Embryonic facial prominence (tissue), 1 donor: ENCODE results near the gene WNT3.
"Not testable (repeated sequence)": the region's sequence is repeated elsewhere in the genome, so short reads cannot be mapped to it uniquely, and the experiment has no call there.

Experiments
- DNase-seq: peaks from one replicate; pipeline ENCODE4 v3.0.0-alpha.2; 2016; ENCODE audit errors: extremely low spot score

WNT3 gene

DNA sequence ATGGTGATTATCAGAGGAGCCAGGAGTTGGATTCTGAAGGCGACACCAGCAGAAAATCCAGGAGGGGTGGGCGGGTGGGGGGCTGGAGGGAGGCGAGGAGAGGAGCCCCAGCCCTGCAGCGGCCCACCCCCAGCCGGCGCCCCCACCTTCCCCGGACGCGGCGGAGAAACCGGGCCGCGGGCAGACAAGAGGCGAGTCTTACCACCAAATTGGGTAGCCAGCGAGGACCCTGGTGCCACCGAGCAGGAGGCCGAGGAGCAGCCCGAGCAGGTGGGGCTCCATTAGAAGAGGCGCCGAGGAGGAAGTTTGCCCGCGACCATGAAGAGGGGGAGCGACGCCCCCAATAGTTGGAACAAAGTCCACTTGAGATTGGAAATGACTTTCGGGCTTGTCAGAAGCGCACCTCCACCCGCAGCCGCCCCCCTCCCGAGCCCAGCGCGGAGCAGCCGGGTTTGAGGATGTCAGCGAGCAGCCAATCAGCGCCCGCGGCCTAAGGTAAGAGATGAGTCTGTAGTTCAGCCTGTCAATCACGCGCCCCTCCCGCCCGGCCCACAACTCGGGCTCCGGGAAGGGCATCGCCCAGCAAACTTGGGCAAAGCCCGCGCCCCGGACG is at the start of gene WNT3:
Gene WNT3, minus strand, starts transcription at position 377 of the 613 bp plus-strand sequence. Its CDS starts 95 bp downstream, at position 282.
- no peak for DNase-seq

DNA sequence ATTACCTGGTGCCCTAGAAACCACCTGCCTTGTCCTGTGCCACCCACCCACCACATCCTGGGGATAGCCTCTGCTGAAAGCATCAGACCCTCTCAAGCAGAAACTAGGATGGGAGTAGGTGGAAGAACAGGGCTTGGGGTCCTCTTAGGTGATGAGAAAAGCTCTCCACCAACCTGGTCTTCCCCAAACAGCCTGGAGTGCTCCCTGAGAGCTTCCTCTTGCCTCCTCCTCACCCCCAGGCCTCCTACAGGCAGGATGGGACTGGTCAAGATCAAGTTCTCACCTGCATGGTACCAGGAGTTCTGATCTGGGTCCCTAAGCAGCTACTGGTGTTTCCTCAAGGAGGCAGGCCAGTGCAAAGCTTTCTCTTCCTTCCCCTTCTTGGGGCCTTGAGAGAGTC is 48.3 kb upstream of the WNT3 start:
- DNase-seq = no peak

DNA sequence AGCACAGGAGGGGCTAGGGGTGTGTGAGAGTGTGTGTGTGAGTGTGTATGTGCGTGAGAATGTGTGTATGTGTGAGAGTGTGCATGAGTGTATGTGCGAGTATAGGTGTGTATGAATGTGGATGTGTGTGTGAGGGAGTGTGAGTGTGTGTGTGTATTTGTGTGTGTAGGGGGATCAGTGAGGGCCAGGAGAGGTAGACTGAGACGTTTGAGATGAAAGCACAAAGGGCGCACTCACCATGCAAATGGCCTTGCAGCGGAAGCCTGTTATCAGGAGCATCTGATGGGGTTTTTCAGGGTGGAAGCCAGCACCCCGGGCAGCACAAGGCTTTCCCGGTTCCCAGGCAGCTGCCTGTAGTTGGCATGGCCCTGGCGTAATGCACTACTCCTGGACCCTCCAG is 47.8 kb upstream of the WNT3 start:
- no peak for DNase-seq

DNA sequence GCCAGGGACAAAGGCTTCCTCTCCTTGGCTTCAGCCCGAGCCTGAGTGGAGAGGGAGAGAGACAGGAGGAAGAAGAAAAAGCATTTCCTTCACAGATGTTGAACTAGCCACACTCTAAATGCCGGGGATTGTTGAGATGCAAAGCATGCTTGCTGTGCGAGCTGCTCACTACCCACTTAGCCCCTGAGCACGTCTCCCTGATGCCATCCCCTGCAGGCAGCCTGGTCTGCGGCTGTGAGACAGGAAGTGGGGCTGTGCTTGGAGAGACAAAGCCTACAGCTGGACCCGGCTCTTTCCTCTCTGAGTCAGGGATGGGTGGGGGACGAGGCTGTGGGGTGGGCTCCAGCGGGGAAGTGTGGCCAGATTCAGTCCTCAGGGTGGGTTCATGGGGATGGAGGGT is 46.6 kb upstream of the WNT3 start:
- DNase-seq = no peak

- no peak for DNase-seq
Observed at GRCh38 chr17:46863383-46864121, 45.1 kb upstream of the WNT3 start.

GRCh38 chr17:46862949-46863348 is 44.5 kb upstream of the WNT3 start:
- no peak for DNase-seq

- DNase-seq = no peak
Observed at GRCh38 chr17:46859996-46860395, 41.5 kb upstream of the WNT3 start.

DNA sequence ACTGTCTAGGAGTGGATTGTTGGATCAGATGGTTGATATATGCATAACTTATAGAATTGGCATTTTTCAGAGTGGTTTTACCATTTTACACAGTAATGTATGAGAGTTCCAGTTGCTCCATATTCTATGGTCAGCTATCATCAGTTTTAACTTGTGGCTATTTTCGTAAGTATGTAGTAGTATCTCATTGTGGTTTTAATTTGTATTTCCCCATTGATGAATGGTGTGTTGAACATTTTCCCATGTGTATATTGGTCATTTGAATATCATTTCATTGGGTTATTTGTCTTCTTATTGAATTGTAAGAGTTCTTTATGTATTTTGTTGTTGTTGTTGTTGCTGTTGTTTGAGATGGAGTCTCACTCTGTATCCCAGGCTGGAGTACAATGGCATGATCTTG is 39.1 kb upstream of the WNT3 start:
- DNase-seq = no peak

DNA sequence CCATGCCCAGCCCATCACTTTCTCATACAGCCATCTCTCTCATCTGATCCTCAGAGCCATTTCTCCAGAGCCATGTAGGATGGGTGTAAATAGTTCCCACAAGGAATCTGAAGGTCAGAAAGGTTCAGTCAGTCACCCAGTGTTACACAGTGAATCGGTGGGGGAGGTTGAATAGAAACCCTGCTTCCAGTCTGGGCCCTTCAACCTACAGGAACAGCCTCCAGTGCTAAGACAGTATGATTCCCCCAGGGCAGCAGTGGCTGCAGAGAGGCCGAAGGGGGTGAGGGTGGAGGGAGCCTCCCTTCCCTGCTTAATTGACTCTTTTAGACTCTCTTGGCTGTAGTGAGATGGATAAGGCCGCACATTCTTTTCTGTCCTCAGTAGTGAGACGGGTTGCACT is 36.5 kb upstream of the WNT3 start:
- no peak for DNase-seq

GRCh38 chr17:46854515-46854914 is 36.0 kb upstream of the WNT3 start:
- no peak for DNase-seq

DNA sequence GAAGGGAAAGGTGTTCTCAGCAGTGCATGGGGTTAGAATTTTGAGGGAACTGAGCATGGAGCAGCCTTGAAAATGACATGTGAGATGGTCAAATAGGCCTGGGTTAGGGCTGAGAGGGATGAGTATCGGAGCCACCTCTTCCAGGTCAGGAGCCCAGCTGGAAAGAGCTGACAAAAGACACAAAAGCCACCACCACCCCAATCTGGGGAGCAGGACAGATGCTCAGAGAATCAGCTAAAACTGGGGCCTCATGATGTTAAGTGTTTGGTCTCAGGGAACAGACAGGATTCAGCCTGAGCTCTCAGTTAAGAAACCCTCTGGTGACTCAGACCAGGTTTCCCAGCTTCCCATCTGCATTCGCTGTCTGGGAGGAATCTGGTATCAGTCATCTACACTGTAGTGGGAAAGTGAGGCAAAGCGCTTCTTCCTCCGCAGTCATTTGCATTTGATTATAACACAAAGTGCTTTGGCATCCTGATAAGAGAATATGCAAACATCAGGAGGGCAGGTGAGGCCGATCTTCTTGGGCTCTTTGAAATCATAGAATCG is 35.5 kb upstream of the WNT3 start:
- no peak for DNase-seq

DNA sequence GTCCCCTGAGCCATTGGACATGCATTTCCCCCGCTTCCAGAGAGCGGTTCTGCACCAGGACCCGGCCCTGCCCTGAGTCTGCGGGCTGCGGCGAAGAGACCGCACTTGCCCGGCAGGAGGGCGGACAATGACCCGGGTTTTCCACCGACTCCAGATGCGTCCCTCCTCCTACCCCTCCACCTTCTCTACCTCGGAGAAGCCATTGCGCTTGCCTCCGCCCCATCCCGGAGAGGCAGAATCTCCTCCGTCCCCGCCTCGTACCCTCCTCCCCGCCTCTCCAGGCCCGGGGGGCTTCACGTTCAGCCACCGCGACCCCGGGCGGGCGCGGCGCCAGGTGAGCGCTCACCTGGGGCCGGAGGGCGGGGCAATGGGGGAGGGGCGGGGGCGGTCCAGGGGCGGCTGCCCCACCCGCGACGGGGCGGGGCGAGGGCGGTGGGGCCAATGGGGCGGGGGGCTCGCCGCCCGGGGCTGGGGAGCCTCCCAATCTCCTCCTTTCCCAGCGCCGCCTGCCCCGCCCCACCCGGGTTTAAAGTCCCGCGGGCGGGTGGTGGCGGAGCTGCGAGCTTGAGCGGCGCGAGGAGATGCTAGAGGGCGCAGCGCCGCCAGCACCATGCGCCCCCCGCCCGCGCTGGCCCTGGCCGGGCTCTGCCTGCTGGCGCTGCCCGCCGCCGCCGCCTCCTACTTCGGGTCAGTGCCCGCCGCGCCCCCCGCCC is 32.7 kb upstream of the WNT3 start, which contains the start of gene WNT9B:
Gene WNT9B, plus strand, starts transcription at position 555 of the 713 bp plus-strand sequence. Its CDS starts 56 bp downstream, at position 611.
- no peak for DNase-seq

DNA sequence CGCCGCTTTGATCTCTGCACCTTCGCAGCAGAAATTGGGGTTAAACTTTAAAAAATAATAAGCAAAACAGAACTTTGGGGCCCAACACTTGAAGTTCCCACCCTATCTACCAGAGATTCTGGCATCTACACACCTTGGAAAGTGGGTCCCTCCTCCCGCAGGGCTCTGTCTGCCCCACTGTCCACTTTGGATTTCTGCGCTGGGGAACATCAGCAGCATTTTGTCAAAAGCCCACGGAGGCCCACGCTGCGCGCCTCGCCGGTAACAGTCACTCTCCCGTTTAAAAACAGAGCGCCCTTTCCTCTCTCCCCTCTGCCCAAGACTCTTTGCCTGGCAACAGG is 32.2 kb upstream of the WNT3 start:
- DNase-seq = no peak

- DNase-seq = no peak
Observed at GRCh38 chr17:46848534-46848933, 30.0 kb upstream of the WNT3 start.

GRCh38 chr17:46847204-46848191 is 29.0 kb upstream of the WNT3 start:
- no peak for DNase-seq

DNA sequence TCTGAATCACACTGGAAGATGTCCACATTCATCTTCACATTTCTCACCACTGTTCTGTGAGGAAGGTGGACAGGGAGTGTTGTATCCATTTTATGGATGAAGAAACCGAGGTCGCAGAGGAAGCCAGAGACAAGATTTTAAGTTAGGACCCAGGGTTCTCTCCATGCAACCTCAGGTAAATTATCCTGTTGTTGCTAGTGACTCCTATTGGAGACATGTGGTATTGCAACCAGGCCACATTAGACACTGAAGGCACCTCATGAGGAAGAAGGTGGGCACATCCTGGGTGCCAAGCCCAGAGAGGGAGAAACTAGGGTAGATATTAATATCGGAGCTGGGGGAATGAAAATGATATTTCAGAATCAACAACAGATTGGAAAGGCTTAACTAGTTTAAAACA is 24.3 kb upstream of the WNT3 start:
- no peak for DNase-seq

DNA sequence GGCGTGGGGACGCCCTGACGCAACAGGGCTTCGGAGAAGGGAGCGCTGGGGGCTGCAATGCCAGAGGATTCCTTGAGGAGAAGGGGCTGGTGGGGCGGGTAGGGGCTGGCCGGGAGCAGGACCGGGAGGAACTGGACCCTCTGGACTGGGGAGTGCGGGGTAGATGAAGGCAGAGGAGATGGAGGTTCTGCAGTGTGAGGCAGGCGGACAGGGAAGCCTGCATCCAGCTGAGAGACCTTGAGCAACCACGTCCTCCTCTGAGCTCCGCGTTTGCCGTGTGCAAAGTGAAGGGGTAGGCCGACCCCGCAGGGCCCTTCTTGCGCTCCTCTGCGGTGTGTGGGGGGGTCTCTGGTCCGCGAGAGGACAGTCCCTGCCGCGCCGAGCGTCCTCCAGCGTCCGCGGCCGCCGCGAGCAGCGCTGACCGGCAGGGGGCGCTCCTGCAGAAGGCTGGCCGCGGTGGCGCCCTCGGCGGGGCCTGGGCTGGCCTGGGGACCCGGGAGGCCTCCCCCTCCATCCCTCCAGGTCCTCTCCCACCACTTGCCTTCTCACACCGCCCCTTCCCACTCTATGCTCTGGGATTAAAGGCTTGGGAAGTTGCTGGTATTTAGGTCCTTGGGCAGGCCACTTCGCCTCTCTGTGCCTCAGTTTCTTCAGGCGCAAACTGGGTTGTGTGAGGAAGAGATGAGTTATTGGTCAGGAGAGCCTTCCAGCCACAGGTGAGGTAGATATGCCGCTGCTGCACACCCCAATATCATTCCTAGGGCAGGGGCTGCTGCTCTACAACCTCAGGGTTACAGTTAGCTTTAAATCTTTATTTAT is 23.3 kb upstream of the WNT3 start:
- DNase-seq = no peak

DNA sequence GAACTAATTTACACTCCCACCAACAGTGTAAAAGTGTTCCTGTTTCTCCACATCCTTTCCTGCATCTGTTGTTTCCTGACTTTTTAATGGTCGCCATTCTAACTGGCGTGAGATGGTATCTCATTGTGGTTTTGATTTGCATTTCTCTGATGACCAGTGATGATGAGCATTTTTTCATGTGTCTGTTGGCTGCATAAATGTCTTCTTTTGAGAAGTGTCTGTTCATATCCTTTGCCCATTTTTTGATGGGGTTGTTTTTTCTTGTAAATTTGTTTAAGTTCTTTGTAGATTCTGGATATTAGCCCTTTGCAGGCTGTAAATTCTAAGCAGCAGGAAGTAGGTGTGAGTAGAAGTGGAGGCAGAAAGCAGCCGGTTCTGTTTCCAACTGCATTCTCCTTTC is 22.1 kb upstream of the WNT3 start:
- DNase-seq = not testable (repeated sequence)

GRCh38 chr17:46839211-46839610 is 20.7 kb upstream of the WNT3 start:
- DNase-seq = no peak

DNA sequence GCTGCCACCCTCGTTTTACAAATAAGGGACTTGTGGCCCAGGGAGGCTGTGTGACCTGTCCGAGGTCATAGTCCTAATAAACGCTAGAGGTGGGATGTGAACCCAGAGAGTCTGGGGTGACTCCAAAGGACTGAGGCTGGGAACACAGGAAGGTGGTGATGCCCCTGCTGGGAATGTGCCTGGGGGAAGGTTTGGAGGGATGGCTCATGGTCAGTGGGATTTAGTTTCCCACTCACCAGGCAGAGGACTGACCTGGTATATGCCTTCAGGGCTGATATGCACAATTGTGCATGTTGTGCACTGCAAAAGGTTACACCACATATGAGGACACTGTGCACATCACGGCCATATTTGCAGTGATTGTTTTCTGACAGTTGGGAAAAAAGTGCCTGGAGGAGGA is 19.0 kb upstream of the WNT3 start:
- DNase-seq = no peak

GRCh38 chr17:46836500-46836899 is 18.0 kb upstream of the WNT3 start:
- DNase-seq = no peak
